Kidney (tissue), 14 donors: Measurements from ENCODE around the gene CCBE1. TPM values are rescaled to one million over a fixed set of nuclear protein-coding genes. Genes with fewer than 3 reads are reported as not detected.

ENCODE experiments used
- DNase-seq, 5 donors: peaks; one replicate each; pipeline ENCODE4 v3.0.0-alpha.2; 2013 to 2020
- FAIRE-seq: peaks from 2 replicates; lab custom pipeline; 2012; peaks lifted over from hg19 to GRCh38; lab: Jason Lieb, UNC
- H3K27ac ChIP-seq, 2 donors: one replicate each; pipeline ENCODE4 v1.7.0; 2013; ENCODE audit warnings: low read depth in 2 of 2, low read length in 2 of 2, inconsistent platforms in 1 of 2
- H3K27me3 ChIP-seq: one replicate; pipeline ENCODE4 v1.7.1; 2013; ENCODE audit warnings: low read length, inconsistent platforms; ENCODE audit not compliant: control insufficient read depth, insufficient read depth
- H3K36me3 ChIP-seq, 3 donors: one replicate each; pipeline versions ENCODE4 v1.7.0 to v1.7.1; 2013; ENCODE audit warnings: low read length in 3 of 3, control low read depth in 1 of 3, inconsistent platforms in 1 of 3; ENCODE audit not compliant: insufficient read depth in 3 of 3, control insufficient read depth in 2 of 3
- H3K4me1 ChIP-seq, 3 donors: one replicate each; pipeline versions ENCODE4 v1.7.0 to v1.7.1; 2013; ENCODE audit warnings: low read length in 3 of 3, inconsistent platforms in 1 of 3, low read depth in 1 of 3; ENCODE audit not compliant: control insufficient read depth in 2 of 3, insufficient read depth in 2 of 3
- H3K4me3 ChIP-seq, 3 donors: one replicate each; pipeline versions ENCODE4 v1.7.0 to v1.8.1; 2013; ENCODE audit warnings: low read length in 3 of 3, control low read depth in 1 of 3, inconsistent platforms in 1 of 3
- H3K9ac ChIP-seq, 3 donors: one replicate each; pipeline versions ENCODE4 v1.7.0 to v1.7.1; 2013; ENCODE audit warnings: low read length in 3 of 3, control low read depth in 1 of 3, inconsistent platforms in 1 of 3
- H3K9me3 ChIP-seq, 3 donors: one replicate each; pipeline versions ENCODE4 v1.7.0 to v1.7.1; 2013; ENCODE audit warnings: low read length in 3 of 3, control low read depth in 1 of 3, inconsistent platforms in 1 of 3; ENCODE audit not compliant: control insufficient read depth in 2 of 3, insufficient read depth in 1 of 3
- CTCF ChIP-seq: IDR thresholded peaks from 3 replicates; pipeline ENCODE4 v1.5.1; 2012; ENCODE audit warnings: mild to moderate bottlenecking, moderate library complexity, borderline replicate concordance; ENCODE audit not compliant: insufficient read depth; ENCODE audit errors: extremely low read depth
- intact Hi-C: fragments of 100-400 bp; cut with DNase I; formaldehyde crosslinking; loops from one replicate; pipeline ENCODE4 v1.11.1; 2022
- polyA plus RNA-seq: library from polyadenylated mRNA; stranded (reverse); fragments of 350-450 nt; fragmentation: Illumina TruSeq; extraction: RNeasy Lipid Tissue Mini Kit (QIAGEN cat#74804); gene quantifications from one replicate; pipeline ENCODE4 v1.2.3, GENCODE V29; 2014; ENCODE audit warnings: low read depth, low replicate concordance; ENCODE audit not compliant: insufficient read depth
- total RNA-seq: library from RNA; stranded (reverse); fragmentation: NEBNext Ultra II Directional; extraction: Animal tissue kit (Norgen Biotek cat#: 25700); gene quantifications from one replicate; pipeline ENCODE4 v1.2.1, GENCODE V29; 2021
- donor health status: control.
- donor health status: control.
- donor health status: control.
- donor health status: control.
- donor health status: control.
- donor health status: DM: yes; HTN: yes; CAD: no.
- donor health status: Normal renal cell carcinoma (clear cell type).

Gene CCBE1
- total and polyA plus RNA-seq, 2 donors from 2014 or later: 1.8 to 2.2 TPM

GRCh38 chr18:59520562-59521355 lies 176.5 kb downstream of the CCBE1 start:
- Histone ChIP-seq H3K4me1 (no peaks in the 10 kb centered on the region), H3K9ac (no peak overlapping the region), H3K27ac (no peak overlapping the region), H3K4me3 (no peak overlapping the region), H3K36me3 (no peaks in the 10 kb centered on the region), H3K27me3 (no peaks in the 10 kb centered on the region), H3K9me3 (no peaks in the 10 kb centered on the region)
- TF ChIP-seq CTCF: no peak
- FAIRE-seq: no peak
- no peak for DNase-seq
- intact Hi-C loops: no loop called here

GRCh38 chr18:59518705-59519104 lies 178.5 kb downstream of the CCBE1 start:
- no peaks in the 10 kb centered on the region for H3K36me3 ChIP-seq
- intact Hi-C loops: no loop called here
- H3K4me1 ChIP-seq: no peaks in the 10 kb centered on the region
- H3K27ac ChIP-seq: no peak overlapping the region
- FAIRE-seq (no peak), DNase-seq (no peak)
- no peak for TF ChIP-seq CTCF
- H3K27me3 ChIP-seq: no peaks in the 10 kb centered on the region
- H3K9ac ChIP-seq: no peak overlapping the region
- H3K9me3 ChIP-seq: no peaks in the 10 kb centered on the region
- no peak overlapping the region for H3K4me3 ChIP-seq

- H3K4me1 ChIP-seq: no peaks in the 10 kb centered on the region
- no peaks in the 10 kb centered on the region for H3K27me3 ChIP-seq
- H3K4me3 ChIP-seq: no peak overlapping the region
- no peak overlapping the region for H3K9ac ChIP-seq
- no peak overlapping the region for H3K27ac ChIP-seq
- H3K36me3 ChIP-seq: no peaks in the 10 kb centered on the region
- FAIRE-seq (no peak), DNase-seq (peak in 3 of 5 donors; percentile 42 to 66 (median 60))
- no peak for TF ChIP-seq CTCF
- intact Hi-C loops: no loop called here
- H3K9me3 ChIP-seq: no peaks in the 10 kb centered on the region
Measured at GRCh38 chr18:59517446-59518165, 179.6 kb downstream of the CCBE1 start.
